ENCODE results near the gene NSL1.
"Not testable (repeated sequence)": the region's sequence is repeated elsewhere in the genome, so short reads cannot be mapped to it uniquely, and the experiment has no call there.

Gene NSL1

DNA sequence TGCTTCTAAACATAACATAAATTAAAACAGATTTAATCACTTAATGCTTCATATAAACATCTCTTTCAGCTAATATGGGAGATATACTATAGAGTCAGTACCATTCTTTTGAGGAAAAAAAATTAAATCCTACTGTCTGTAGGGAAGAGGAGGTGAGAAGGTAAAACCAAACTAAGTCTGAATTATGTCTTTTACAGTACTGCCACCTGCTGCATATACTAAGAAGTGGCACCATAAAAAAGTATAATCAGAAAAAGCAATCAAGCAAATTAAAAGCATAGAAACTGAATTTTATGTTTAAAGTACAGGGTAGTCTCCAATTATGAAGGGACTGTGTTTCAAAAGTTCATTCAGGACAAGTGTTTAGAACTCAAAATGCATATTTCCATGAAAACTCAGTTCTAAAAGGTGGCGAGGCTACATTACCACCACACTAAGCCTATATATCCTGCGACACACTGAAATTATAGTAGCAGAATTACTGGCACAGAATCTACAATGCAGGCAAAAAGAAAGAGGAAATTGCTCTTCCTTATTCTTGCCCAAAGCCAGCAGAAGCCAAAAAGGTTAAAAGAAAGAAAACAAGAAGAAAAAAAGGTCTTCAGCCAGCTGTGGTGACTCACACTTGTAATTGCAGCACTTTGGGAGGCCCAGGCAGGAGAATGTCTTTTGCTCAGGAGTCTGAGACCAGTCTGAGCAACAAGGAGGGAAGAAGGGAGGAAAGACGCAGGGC, 9.0 kb downstream of the NSL1 start:
- no peak for DNase-seq

DNA sequence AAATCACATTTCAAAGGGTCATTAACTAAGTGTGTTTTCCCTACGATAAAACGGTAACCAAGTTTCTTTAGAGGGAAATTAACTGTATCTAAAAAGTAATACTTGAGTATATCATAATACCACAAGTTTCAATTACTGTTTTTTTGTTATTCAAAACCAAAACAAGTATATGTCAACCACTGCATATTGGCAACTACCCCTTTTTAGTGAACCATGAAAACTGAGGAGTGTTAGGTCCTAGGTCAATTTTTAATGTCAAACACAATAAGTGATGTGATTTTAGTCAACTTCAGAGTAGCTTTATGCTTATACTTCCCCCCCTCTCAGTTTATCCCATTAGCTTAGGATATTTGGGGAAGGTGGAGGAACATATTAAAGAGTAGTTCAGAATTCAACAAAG, 10.4 kb downstream of the NSL1 start:
- no peak for DNase-seq

DNA sequence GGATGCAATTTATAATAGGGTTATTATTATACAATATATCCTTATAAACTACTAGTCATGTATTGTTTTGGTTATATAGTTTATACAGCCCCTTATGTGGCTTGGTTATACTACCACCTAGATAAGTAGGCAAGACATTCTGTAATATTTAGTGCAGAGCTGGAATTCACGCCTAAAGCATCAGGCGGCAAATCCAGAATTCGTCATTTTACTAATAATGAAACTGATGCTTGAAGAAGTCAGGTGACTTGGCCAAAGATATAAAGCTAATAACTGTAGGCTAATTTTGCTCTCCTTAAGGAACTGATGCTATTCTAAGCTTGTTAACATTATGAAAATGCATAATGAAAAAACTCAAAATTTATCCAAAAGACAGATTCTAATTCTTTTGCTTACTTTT, 10.8 kb downstream of the NSL1 start:
- no peak for DNase-seq

DNA sequence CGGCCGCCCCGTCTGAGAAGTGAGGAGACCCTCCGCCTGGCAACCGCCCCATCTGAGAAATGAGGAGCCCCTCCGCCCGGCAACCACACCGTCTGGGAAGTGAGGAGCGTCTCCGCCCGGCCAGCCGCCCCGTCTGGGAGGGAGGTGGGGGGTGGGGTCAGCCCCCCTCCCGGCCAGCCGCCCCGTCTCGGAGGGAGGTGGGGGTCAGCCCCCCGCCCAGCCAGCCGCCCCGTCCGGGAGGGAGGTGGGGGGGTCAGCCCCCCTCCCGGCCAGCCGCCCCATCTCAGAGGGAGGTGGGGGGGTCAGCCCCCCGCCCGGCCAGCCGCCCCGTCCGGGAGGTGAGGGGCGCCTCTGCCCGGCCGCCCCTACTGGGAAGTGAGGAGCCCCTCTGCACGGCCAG, 12.5 kb downstream of the NSL1 start:
- DNase-seq, result not testable (repeated sequence)

DNA sequence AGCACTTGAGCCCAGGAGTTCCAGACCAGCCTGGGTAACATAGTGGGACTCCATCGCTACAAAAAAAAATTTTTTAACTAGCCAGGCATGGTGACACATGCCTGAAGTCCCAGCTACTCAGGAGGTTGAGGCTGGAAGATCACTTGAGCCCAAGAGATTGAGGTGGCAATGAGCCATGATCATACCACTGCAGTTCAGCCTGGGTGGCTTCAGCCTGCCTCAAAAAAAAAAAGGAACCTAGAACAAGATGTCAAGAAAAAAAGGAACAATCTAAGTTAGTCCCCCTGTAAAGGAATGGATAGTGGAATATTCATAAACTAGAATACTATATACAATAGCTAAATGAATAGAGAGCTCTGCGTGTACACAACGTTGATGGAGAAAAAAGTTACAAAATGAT, 14.4 kb downstream of the NSL1 start:
- no peak for DNase-seq

DNA sequence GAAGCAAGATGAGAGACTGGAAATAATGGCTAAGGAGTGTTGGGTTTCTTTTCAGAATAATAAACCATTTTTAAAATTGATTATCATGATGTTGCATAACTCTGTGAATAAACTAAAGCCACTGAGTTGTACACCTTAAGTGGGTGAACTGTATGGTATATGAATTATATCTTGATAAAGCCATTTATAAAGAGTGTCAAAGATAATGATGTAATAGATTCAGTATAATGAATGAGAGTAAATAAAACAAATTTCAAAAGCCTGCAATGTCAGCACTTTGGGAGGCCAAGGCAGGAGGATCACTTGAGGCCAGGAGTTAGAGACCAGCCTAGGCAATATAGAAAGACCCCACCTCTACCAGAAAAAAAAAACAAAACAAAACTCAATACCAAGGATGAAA, 16.3 kb downstream of the NSL1 start:
- DNase-seq, result no peak

DNA sequence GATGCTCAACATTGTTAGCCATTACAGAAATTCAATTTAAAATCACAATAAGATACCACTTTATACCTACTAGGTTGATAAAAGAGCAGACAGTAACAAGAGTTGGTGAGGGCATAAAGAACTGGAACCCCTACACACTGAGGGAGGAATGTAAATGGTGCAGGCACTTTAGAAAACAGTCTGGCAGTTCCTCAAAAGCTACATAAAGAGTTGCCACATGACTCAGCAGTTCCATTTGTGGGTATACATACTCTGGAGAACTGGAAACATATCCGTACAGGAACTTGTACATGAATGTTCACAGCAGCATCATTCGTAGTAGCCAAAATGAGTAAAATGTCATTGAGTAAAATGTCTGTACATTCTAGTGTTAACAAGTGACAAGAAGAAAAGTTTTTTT, 17.0 kb downstream of the NSL1 start:
- no peak for DNase-seq

DNA sequence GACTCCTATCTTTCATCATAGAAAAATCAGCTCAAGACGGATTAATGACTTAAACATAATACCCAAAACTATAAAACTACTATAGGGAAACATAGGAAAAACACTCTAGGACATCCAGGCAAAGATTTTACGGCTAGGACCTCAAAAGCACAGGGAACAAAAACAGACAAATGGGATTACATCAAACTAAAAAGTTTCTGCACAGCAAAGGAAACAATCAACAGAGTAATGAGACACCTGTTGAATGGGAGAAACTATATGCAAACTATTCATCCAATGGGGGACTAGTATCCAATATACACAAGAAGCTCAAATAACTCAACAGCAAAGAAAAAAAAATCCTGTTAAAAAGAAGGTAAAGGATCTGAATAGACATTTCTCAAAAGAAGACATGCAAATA, 18.6 kb downstream of the NSL1 start:
- no peak for DNase-seq

DNA sequence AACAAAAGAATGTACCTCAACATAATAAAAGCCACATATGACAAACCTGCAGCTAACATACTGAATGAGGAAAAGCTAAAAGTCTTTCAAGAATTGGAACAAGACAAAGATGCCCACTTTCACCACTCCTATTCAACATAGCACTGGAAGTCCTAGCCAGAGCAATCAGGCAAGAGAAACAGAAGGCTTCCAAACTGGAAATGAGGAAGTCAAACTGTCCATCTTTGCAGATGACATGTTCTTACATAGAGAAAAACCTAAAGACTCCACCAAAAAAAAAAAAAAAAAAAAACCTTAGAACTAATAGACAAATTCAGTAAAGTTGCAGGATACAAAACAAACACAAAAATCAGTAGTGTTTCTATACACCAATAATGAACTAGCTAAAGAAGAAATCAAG, 20.2 kb downstream of the NSL1 start:
- DNase-seq, result no peak

DNA sequence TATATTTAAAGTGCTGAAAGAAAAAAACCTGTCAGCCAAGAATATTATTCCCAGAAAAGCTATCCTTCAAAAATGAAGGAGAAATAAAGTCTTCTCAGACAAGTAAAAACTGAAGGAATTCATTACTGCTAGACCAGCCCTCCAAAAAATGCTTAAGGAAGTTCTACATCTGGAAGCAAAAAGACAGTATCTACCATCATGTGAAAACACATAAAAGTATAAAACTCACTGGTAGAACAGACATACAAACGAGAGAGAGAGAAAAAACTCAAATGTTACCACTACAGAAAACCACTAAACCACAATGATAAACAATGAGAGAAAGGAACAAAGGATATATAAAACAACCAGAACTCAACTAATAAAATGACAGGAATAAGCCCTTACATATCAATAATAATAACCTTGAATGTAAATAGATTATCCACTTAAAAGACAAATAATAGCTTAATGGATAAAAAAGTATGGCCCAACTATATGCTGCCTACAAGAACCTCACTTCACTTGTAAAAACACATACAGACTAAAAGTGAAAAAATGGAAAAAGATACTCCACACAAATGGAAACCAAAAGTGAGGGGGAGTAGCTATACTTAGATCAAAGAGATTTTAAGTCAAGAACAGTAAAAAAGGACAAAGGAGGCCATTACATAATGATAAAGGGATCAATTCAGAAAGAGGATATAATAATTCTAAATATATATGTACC, 22.0 kb downstream of the NSL1 start:
- DNase-seq, result no peak

DNA sequence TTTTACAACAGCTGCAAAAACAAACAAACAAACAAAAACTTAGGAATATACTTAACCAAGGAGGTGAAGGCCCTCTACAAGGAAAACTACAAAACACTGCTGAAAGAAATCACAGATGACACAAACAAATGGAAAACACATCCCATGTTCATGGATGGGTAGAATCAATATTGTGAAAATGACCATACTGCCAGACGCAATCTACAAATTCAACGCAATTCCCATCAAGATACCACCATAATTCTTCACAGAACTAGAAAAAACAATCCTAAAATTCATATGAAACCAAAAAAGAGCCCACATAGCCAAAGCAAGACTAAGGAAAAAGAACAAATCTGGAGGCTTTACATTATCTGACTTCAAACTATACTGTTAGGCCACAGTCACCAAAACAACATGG, 24.8 kb downstream of the NSL1 start:
- not testable (repeated sequence) for DNase-seq

DNA sequence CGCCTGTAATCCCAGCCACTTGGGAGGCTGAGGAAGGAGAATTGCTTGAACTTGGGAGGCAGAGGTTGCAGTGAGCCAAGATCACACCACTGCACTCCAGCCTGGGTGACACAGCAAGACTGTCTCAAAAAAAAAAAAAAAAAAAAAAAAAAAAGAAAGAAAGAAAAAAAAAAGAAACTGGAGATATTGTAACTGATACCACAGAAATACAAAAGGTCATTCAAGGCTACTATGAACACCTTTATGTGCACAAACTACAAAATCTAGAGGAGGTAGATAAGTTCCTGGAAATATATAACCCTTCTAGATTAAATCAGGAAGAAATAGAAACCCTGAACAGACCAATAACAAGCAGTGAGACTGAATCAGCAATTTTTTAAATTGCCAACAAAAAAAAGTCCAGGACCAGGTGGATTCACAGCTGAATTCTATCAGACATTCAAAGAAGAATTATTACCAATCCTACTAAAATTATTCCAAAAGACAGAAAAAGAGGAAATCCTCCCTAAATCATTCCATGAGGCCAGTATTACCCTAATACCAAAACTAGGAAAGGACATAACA, 26.8 kb downstream of the NSL1 start:
- DNase-seq, result not testable (repeated sequence)

DNA sequence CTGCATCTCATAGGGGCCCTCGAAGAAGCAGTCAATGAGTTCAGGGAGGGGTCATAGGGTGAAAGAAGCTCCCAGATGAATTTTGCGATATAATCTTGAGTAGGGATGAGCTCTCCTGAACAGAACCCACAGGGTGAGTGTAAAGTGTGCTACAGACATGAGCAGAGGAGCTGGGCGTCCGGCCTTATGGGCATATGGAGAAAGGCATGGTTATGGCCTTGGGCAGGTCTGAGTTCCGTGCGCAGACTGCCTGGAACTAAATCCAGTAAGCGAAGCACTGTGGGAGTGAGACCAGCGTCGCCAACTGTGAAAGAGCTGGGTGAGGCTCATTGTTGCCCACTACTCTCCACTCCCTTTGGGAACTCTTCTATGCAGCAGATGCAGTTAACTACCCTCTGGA, 28.7 kb downstream of the NSL1 start:
- no peak for DNase-seq

DNA sequence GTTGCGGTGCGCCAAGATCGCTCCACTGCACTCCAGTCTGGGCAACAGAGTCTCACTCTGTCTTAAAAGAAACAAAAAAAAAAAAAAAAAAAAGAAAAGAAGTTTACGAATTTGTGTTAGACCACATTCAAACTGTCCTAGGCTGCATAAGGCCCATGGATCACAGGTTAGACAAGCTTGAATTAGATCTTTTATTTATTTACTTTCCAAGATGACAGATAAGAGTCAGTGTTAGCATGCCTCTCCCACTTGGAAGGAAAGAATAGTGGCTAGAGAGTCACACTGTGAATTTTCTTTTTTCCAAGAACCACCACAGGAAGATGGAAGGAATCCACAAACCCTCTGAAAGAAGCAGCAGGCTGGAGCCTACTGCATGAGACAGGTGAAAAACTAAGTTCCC, 29.3 kb downstream of the NSL1 start:
- DNase-seq, result no peak

DNA sequence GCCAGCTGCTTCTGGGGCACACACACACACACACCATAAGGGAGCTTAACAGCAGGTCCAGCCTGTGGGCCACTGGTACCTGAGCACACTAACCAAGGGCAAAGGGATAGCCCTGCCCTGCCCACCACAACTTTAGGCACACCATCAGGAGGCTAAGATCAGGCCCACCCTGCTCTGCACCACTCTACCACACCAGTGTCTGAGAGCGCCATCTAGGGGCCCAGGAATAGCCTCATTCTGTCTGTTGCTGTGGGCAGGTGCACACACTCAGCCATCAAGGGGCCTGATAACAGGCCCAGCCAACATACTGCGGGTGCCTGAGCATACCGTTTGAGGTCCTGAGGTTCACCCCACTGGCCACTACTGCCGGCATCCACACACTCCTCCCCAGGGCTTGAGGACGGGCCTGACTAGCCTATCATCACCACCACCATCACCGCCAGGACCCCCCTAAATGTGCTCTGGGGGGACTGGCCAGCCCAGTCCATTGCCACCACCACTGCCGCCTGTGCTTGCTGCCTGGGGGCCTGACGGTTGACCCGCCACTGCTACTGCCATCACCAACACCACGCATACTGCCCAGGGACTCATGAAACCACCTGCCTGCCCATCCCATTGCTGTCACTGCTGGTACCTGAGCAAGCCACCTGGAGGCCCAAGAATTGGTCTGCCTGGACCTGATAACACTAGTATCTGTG, 31.3 kb downstream of the NSL1 start:
- no peak for DNase-seq

DNA sequence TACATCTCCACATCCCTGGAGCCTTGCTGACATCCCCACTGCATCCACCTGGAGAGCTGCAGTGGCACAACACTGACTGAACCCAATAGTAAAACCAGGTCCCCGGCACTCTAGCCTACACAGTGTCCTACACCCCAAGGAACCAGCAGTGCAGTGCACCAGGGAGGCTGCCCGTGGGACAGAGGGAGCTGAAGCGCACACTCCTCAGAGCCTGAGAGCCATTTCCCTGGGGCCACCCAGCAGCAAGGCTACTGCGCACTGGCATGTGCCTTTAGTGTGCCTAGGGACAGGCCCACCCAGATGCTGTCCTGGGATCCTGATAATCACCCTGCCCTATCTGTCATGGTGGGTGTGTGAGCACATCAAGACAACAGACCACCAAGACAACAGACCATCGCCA, 31.9 kb downstream of the NSL1 start:
- no peak for DNase-seq

DNA sequence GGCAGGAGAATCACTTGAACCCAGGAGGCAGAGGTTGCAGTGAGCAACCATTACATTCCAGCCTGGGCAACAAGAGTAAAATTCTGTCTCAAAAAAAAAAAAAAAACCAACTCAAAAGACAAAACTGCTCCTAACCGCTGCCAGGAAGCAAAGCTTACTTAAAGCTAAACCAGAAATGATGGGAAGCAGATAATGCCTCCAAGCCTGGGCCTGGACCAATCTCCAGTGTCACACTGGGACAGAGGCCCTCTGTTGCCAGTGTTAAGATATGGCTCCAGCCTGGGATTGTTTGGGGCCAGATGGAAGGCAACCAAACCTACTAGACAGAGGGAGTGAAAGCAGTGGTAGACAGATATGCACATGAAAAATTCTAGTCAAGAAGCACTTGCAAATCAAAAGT, 36.9 kb downstream of the NSL1 start:
- no peak for DNase-seq

DNA sequence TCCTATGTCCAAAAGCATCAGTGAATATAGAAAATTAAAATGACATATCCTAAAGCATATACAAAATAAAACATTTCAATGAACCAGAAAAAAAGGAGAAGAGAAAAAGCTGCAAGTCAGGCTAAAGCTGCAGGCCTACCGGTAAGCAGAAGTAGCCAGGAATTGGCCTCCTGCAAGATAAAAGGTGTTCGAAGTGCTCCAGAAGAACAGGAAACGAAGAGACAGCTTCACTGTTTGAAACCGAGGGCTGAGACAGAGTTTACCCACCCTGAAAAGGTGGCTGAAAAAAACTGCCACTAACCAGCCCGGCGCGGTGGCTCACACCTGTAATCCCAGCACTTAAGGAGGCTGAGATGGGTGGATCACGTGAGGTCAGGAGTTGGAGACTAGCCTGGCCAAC, 37.4 kb downstream of the NSL1 start:
- no peak for DNase-seq

DNA sequence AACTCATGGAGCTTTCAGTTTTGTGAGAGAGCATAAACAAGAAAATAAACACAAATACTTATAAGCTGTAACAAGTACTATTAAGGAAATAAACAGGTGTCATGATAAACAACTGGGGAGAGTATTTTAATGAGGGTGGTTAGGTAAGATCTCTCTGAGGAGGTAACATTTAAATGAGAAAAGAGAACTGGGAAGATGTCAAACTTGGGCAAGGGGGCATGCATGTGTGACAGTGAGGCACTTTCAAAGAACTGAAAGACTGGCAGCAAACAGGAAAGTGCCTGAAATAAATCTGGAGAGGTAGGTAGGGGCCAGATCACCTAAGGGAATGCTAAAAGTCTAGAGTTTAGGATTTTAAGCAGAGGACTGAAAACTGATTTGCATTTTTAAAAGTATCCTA, 37.8 kb downstream of the NSL1 start:
- DNase-seq, result no peak

DNA sequence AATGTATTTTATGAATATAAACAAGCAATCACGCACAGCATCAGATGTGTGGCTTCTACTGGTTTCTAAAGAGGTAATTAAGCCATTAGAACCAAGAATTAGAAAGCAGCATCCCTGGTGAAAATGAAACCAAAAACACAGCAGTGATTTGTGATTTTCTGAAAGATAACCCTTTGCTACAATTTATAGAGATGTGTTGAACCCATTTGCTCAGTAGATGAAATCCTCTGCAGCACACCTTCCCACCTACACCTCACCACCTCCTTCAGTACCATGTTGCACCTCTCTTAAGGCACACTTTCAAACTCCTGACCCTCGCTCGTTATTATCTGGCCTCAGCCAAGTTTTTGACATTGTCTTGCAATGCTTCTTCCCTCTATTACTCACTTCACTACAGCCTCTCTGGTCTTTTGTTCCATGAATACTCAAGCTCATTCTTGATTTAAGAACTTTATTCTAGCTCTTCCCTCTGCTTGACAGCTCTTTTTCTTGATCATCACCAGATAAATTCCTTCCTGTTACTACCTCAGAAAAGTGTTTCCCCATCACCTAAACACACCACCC, 38.6 kb downstream of the NSL1 start:
- DNase-seq, result no peak

DNA sequence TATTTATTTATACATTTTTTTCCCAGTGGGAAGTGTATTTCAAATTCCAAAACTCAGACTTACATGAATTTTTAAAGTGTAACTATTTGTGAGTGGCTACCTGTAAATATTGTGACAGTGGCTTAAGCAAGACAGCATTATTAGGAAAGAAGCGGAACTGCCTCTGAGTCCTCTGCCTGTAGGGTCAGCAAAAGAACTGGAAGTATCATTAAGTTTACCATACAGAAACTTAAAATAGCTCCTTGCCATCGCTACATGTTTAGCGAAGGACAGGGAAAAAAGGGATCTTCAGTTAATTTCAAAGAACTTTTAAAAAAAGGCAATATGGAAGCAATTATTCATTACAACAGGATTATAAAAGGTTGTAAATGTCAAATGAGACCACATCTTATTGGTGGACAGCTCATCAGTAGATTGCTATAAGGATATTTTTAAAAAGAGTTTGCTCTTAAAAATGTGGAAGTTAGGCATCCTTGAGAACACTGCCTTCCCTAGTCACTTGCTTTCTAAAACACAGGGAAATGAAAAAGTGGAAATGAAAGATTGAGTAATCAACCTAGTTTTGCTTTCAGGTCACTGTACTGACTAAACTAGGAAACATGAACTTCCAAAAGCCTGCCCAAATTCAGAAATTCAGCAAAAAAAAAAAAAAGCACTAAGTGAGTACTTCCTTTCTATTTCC, 39.2 kb downstream of the NSL1 start:
- no peak for DNase-seq

DNA sequence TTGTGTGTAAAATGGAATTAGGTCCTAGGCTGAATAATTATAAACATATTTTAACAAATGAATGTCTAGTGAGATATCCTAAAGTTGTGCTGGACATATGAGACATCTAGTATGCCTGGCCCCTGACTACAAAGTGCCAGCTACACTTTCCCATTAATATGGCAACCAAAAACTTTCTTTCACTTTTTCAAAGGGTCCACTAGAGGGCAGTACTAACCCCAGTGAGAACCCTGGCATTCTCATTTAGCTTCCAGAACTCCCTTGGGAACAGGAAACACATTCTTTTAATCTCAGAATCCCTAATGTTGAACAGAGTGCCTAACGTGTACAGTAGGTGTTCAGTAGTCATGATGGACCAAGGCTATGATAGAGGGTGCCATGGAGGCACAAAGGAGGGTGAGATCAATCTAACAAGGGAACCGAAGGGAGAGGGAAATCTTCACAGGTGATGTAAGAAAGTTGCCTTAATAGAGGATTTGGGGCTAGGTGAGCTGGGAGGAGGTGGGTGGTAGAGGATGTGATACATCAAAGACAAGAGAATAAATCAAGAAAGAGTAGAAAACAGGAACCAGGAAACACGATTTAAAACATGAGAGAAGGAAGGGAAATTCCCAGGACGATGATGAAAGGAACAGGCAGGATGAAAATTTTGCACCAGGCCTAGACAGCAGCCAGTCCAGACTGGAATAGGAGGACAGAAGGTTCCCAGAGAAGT, 41.6 kb downstream of the NSL1 start:
- no peak for DNase-seq

All from NCI-H524 treated with DMSO at 0.1 percent for 48 hours (cell line).